A549 (cell line): ENCODE results near the gene PTPN23. TPM values are rescaled to one million over a fixed set of nuclear protein-coding genes. Genes with fewer than 3 reads are reported as not detected.

Experiments
- ATAC-seq, 2 experiments: fragments of 200-7000 bp in 1 of 2; fragments of >200 bp in 1 of 2; cut with Nextera tagmentation in 1 of 2; cut with Tn5 transposase in 1 of 2; 3 replicates each; pipeline versions ENCODE4 v1.8.0 to v1.9.1; 2018 to 2020; ENCODE audit warnings: mild to moderate bottlenecking in 1 of 2, moderate library complexity in 1 of 2
- CTCF ChIA-PET: fragments of 300-600 bp; sonication (Branson Sonifier 250); formaldehyde crosslinking; extraction: SDS; loops from one replicate; lab custom pipeline; 2021; ENCODE audit warnings: antibody characterized with exemption, inconsistent platforms; lab: Yijun Ruan, JAX
- POLR2A ChIA-PET: fragments of 350-600 bp; formaldehyde crosslinking; extraction: SDS; loops from one replicate; lab custom pipeline; 2021; ENCODE audit warnings: antibody characterized with exemption, inconsistent platforms; lab: Yijun Ruan, JAX
- DNase-seq, 2 experiments: peaks; one replicate each; pipeline versions ENCODE4 v3.0.0 to v3.0.0-alpha.2; 2011 to 2016; ENCODE audit warnings: low read depth in 1 of 2, low spot score in 1 of 2
- FAIRE-seq: peaks from 2 replicates; lab custom pipeline; 2011; peaks lifted over from hg19 to GRCh38; lab: Jason Lieb, UNC
- H3K27ac ChIP-seq, 2 experiments: fragments of >200 bp; sonication (Bioruptor Twin); formaldehyde crosslinking; 3 replicates each; pipeline ENCODE4 v1.5.1; 2016 to 2017
- H3K4me1 ChIP-seq: fragments of >200 bp; sonication (Bioruptor Twin); formaldehyde crosslinking; 3 replicates; pipeline ENCODE4 v1.6.1; 2016
- H3K4me2 ChIP-seq: fragments of >200 bp; sonication (Bioruptor Twin); formaldehyde crosslinking; 3 replicates; pipeline ENCODE4 v1.6.1; 2016
- H3K4me3 ChIP-seq: fragments of >200 bp; sonication (Bioruptor Twin); formaldehyde crosslinking; 3 replicates; pipeline ENCODE4 v1.5.1; 2016
- H3K9me3 ChIP-seq: fragments of >200 bp; sonication (Bioruptor Twin); formaldehyde crosslinking; 3 replicates; pipeline ENCODE4 v1.6.1; 2016
- BCL3 ChIP-seq: fragments of >200 bp; sonication (Bioruptor Twin); formaldehyde crosslinking; IDR thresholded peaks from 3 replicates; pipeline ENCODE4 v1.6.1; 2016
- CHD2 ChIP-seq: fragments of 150-350 bp; IDR thresholded peaks from 2 replicates; pipeline ENCODE4 v1.6.1; 2014; ENCODE audit warnings: low read length; ENCODE audit not compliant: partially characterized antibody
- E2F6 ChIP-seq: IDR thresholded peaks from 2 replicates; pipeline ENCODE4 v1.6.1; 2012; ENCODE audit warnings: low read depth, borderline replicate concordance
- EP300 ChIP-seq, 2 experiments: fragments of >200 bp; sonication (Bioruptor Twin); formaldehyde crosslinking; IDR thresholded peaks; 2 replicates in 1 of 2; 3 replicates in 1 of 2; pipeline ENCODE4 v1.6.1; 2016 to 2017
- ESRRA ChIP-seq: fragments of 150-350 bp; IDR thresholded peaks from 2 replicates; pipeline ENCODE4 v1.6.1; 2014; ENCODE audit warnings: mild to moderate bottlenecking, low read length, borderline replicate concordance
- JUN ChIP-seq, 2 experiments: fragments of >200 bp; sonication (Bioruptor Twin); formaldehyde crosslinking; IDR thresholded peaks; 2 replicates in 1 of 2; 3 replicates in 1 of 2; pipeline ENCODE4 v1.6.1; 2016 to 2017
- MYC ChIP-seq: IDR thresholded peaks from 2 replicates; pipeline ENCODE4 v1.6.1; 2012; ENCODE audit warnings: mild to moderate bottlenecking, inconsistent platforms, low read length, improper control_type of control experiment, borderline replicate concordance
- NPAS2 ChIP-seq: fragments of 250-450 bp; sonication (Bioruptor Pico); IDR thresholded peaks from 2 replicates; pipeline ENCODE4 v1.8.0; 2022; ENCODE audit warnings: mild to moderate bottlenecking, moderate library complexity, borderline replicate concordance
- RAD21 ChIP-seq, 2 experiments: fragments of >200 bp in 1 of 2; sonication (Bioruptor Twin) in 1 of 2; formaldehyde crosslinking in 1 of 2; IDR thresholded peaks in 1 of 2; conservative IDR thresholded peaks in 1 of 2; 2 replicates in 1 of 2; 3 replicates in 1 of 2; pipeline ENCODE4 v1.6.1; 2012 to 2018; ENCODE audit warnings: inconsistent platforms in 1 of 2
- RNF2 ChIP-seq: fragments of 200-600 bp; sonication (generic); IDR thresholded peaks from 2 replicates; pipeline ENCODE4 v1.6.1; 2016; ENCODE audit warnings: low read depth, mild to moderate bottlenecking, antibody characterized with exemption, moderate library complexity, borderline replicate concordance
- SMC3 ChIP-seq: fragments of >200 bp; sonication (Bioruptor Twin); formaldehyde crosslinking; IDR thresholded peaks from 3 replicates; pipeline ENCODE4 v1.6.1; 2018; ENCODE audit warnings: inconsistent platforms
- ZC3H11A ChIP-seq: fragments of 450-650 bp; IDR thresholded peaks from 2 replicates; pipeline ENCODE4 v1.6.1; 2014; ENCODE audit warnings: antibody characterized with exemption, mild to moderate bottlenecking
- ZFP36 ChIP-seq: fragments of 450-650 bp; IDR thresholded peaks from 2 replicates; pipeline ENCODE4 v1.6.1; 2014; ENCODE audit warnings: borderline replicate concordance; ENCODE audit not compliant: partially characterized antibody
- WGBS: methylation state at CpG from one replicate; pipeline ENCODE4 v1.1.6; 2017; ENCODE audit errors: missing lambda C conversion rate; 5-methylcytosine and 5-hydroxymethylcytosine counted together
- polyA plus RNA-seq, 4 experiments: library from polyadenylated mRNA; depleted of rRNA in 3 of 4; stranded (reverse); fragments of >200 nt; fragmentation: RNase III in 1 of 4; extraction: RNeasy Plus Mini Kit Qiagen cat#74134 plus additional on column Dnase treatment in 1 of 4; gene quantifications; 2 replicates in 3 of 4; 3 replicates in 1 of 4; pipeline ENCODE4 v1.2.3, GENCODE V29; 2011 to 2017
- TF ChIP-seq, protein P1 (sequence below): fragments of 250-450 bp; sonication (Bioruptor Pico); IDR thresholded peaks from 2 replicates; pipeline ENCODE4 v1.5.0; 2021; ENCODE audit warnings: mild to moderate bottlenecking, moderate library complexity, borderline replicate concordance
- TF ChIP-seq, protein P2 (sequence below): fragments of 150-350 bp; IDR thresholded peaks from 2 replicates; pipeline ENCODE4 v1.6.1; 2014; ENCODE audit warnings: low read depth, mild to moderate bottlenecking, low read length

The PTPN23 gene
- polyA plus RNA-seq, 2 of the 4 experiments (the other 2 are of a cell fraction): 1.5 to 16.8 TPM

DNA sequence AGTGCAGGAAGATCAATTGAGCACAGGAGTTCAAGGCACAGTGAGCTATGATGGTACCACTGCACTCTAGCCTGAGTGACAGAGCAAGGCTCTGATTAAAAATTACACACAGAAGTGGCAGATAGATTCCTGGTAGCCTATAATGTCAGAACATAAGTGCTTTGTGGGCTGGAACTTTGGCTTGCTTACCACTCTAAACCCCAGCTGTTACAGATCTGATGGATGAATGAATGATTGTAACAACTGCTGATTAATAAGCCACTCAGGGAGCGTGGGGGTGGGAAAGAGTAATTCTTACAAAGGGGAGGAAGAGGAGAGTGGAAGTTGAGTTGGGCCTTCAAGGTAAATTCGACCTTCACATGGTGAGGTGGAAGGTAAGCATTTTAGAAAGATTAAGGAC lies 40.9 kb upstream of the PTPN23 start:
- TF ChIP-seq MYC (no peak), RAD21 (conservative IDR thresholded peaks at IDR 0.05 in 1 of 2, IDR thresholded peaks at IDR 0.05 in 1 of 2) (no peak), BCL3 (no peak), RNF2 (no peak), CHD2 (no peak), ZC3H11A (no peak)
- CTCF ChIA-PET: interaction anchor here (0.7 to 2.3 kb wide), 3 partner anchors 15 to 431 kb away, joined by 3 to 12 read pairs (median 3); no protein-coding TSS in a partner anchor
- FAIRE-seq: no peak
- POLR2A ChIA-PET: no interaction called here
- no peak overlapping the region for H3K27ac ChIP-seq
- H3K9me3 ChIP-seq: no peaks in the 10 kb centered on the region
- no peak for DNase-seq
- no peak for ATAC-seq
- H3K4me1 ChIP-seq: no peaks in the 10 kb centered on the region
- no peak overlapping the region for H3K4me3 ChIP-seq
- 83% methylated on average over 2 of the region's 2 CpGs for WGBS
- no peak overlapping the region for H3K4me2 ChIP-seq

- Histone ChIP-seq H3K4me2 (no peak overlapping the region), H3K9me3 (no peaks in the 10 kb centered on the region), H3K4me1 (no peaks in the 10 kb centered on the region), H3K27ac (no peak overlapping the region), H3K4me3 (no peak overlapping the region)
- 94% methylated on average over 2 of the region's 2 CpGs for WGBS
- ATAC-seq (no peak), DNase-seq (no peak), FAIRE-seq (no peak)
- CTCF ChIA-PET: interaction anchor here (1.2 kb wide), 1 partner anchor 30 kb away, joined by 3 read pairs; no protein-coding TSS in a partner anchor
- TF ChIP-seq, protein P1, sequence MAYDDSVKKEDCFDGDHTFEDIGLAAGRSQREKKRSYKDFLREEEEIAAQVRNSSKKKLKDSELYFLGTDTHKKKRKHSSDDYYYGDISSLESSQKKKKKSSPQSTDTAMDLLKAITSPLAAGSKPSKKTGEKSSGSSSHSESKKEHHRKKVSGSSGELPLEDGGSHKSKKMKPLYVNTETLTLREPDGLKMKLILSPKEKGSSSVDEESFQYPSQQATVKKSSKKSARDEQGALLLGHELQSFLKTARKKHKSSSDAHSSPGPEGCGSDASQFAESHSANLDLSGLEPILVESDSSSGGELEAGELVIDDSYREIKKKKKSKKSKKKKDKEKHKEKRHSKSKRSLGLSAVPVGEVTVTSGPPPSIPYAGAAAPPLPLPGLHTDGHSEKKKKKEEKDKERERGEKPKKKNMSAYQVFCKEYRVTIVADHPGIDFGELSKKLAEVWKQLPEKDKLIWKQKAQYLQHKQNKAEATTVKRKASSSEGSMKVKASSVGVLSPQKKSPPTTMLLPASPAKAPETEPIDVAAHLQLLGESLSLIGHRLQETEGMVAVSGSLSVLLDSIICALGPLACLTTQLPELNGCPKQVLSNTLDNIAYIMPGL: no peak
- no peak for TF ChIP-seq ZFP36
- POLR2A ChIA-PET: no interaction called here
Observed at GRCh38 chr3:47340866-47341265, 40.0 kb upstream of the PTPN23 start.

DNA sequence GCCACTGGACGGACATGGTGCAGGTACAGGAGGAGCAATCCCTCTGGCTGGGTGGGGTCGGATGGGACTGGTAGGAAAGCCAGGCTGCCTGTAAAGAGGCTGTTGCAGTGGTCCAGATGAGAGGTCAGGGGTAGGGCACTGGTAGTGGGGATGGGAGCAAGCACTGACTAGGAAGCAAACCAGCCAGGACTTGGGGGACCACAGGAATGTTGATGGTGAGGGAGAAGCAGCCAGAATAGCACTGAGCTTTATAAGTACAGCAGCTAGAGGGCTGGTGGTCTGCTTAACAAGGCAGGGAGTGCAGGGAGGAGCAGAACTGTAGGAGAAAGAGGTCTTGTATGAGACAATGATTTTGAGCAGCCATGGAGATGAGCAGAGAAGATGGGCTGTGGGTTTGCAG lies 38.7 kb upstream of the PTPN23 start:
- no peaks in the 10 kb centered on the region for H3K9me3 ChIP-seq
- 89% methylated on average over 2 of the region's 2 CpGs for WGBS
- ChIA-PET POLR2A (no interaction called here), CTCF (no interaction called here)
- TF ChIP-seq JUN (IDR thresholded peaks at IDR 0.05) (no peak), MYC (no peak), ESRRA (no peak), SMC3 (no peak), E2F6 (no peak), EP300 (IDR thresholded peaks at IDR 0.05) (no peak), NPAS2 (CRISPR knock-in tag) (no peak)
- TF ChIP-seq, protein P2, sequence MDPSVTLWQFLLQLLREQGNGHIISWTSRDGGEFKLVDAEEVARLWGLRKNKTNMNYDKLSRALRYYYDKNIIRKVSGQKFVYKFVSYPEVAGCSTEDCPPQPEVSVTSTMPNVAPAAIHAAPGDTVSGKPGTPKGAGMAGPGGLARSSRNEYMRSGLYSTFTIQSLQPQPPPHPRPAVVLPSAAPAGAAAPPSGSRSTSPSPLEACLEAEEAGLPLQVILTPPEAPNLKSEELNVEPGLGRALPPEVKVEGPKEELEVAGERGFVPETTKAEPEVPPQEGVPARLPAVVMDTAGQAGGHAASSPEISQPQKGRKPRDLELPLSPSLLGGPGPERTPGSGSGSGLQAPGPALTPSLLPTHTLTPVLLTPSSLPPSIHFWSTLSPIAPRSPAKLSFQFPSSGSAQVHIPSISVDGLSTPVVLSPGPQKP: no peak
- TF ChIP-seq, all 56 proteins: peak for 0
- no peak overlapping the region for H3K4me3 ChIP-seq
- no peak for FAIRE-seq
- H3K4me1 ChIP-seq: no peaks in the 10 kb centered on the region
- no peak overlapping the region for H3K4me2 ChIP-seq
- no peak for ATAC-seq
- no peak overlapping the region for H3K27ac ChIP-seq
- DNase-seq: no peak
